ENCODE measurements around the gene GAS2L2. TPM values are rescaled to one million over a fixed set of nuclear protein-coding genes. Genes with fewer than 3 reads are reported as not detected.

GAS2L2 gene
- total and polyA plus RNA-seq, 7 experiments from 2014 or later, result 0.16 to 0.49 (median 0.24) TPM; not detected in 3

- intact Hi-C loops (cut with micrococcal nuclease), result no loop called here
- no peak overlapping the region for H3K27ac ChIP-seq (ENCODE audit: low read depth, low read length)
- no peak overlapping the region for H3K4me3 ChIP-seq (ENCODE audit: low read length)
- ChIA-PET POLR2A (interaction anchor here (2.7 kb wide), 1 partner anchor 33 kb away, joined by 6 read pairs; the partner anchor contains the start of gene TAF15), CTCF (interaction anchor here (1.2 kb wide), 1 partner anchor 11 kb away, joined by 6 read pairs; no protein-coding TSS in a partner anchor)
- no peaks in the 10 kb centered on the region for H3K27me3 ChIP-seq (ENCODE audit: control insufficient read depth in 2 of 2, insufficient read depth in 2 of 2, low read length in 2 of 2)
- H3K27me3 Mint-ChIP-seq, result peaks cover 0 to 31% (median 0%) of the 10 kb centered on the region in 5 donors
- H3K4me3 Mint-ChIP-seq, result no peak overlapping the region
- H3K4me1 ChIP-seq (ENCODE audit: control insufficient read depth in 2 of 2, insufficient read depth in 2 of 2, low read length in 2 of 2), result no peaks in the 10 kb centered on the region
- DNase-seq, result no peak
- H3K9me3 Mint-ChIP-seq, result no peaks in the 10 kb centered on the region
- peaks cover 0 to 5% (median 3%) of the 10 kb centered on the region in 7 donors for H3K4me1 Mint-ChIP-seq
- ATAC-seq, result no peak
- no peak overlapping the region for H3K27ac Mint-ChIP-seq
- no peaks in the 10 kb centered on the region for H3K36me3 ChIP-seq (ENCODE audit: control insufficient read depth in 2 of 3, insufficient read depth in 3 of 3, low read length in 3 of 3)
- H3K9me3 ChIP-seq (ENCODE audit: control insufficient read depth in 2 of 3, low read length in 3 of 3), result no peaks in the 10 kb centered on the region
- peaks cover 0 to 7% (median 0%) of the 10 kb centered on the region in 5 donors for H3K36me3 Mint-ChIP-seq
Measured at GRCh38 chr17:35775583-35775982, 22.5 kb upstream of the GAS2L2 start.

DNA sequence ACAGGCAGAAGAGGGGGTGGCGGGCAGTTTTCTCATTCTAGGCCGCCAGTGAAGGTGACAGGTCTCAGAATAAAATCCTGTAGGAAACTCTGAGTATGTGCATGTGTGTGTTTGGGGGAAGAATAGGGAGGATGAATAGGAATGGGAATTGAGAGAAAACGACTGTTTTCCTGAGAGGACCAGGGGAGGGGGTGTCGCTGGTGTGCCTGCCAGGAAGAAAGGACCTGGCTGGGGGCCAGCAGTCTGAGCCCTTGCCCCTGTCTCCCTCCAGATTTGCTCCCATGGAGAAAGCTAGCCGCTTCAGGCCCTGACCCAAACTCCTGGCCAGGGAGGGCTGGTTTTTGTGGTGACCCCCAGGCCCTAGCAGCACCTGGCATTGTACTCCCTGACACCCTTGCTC lies 22.0 kb upstream of the GAS2L2 start:
- ChIA-PET CTCF (interaction anchor here (1.2 kb wide), 1 partner anchor 11 kb away, joined by 6 read pairs; no protein-coding TSS in a partner anchor), POLR2A (interaction anchor here (2.7 kb wide), 1 partner anchor 34 kb away, joined by 6 read pairs; the partner anchor contains the start of gene TAF15)
- DNase-seq (no peak), ATAC-seq (no peak)
- Mint-ChIP-seq H3K4me3 (no peak overlapping the region), H3K27me3 (peaks cover 0 to 31% (median 0%) of the 10 kb centered on the region in 5 donors), H3K36me3 (peaks cover 0 to 7% (median 0%) of the 10 kb centered on the region in 5 donors), H3K27ac (no peak overlapping the region), H3K4me1 (peaks cover 0 to 5% (median 3%) of the 10 kb centered on the region in 7 donors), H3K9me3 (no peaks in the 10 kb centered on the region)
- no peaks in the 10 kb centered on the region for H3K36me3 ChIP-seq (ENCODE audit: control insufficient read depth in 2 of 3, insufficient read depth in 3 of 3, low read length in 3 of 3)
- intact Hi-C loops (cut with micrococcal nuclease), result no loop called here
- H3K4me3 ChIP-seq (ENCODE audit: low read length), result no peak overlapping the region
- H3K4me1 ChIP-seq (ENCODE audit: control insufficient read depth in 2 of 2, insufficient read depth in 2 of 2, low read length in 2 of 2), result no peaks in the 10 kb centered on the region
- no peaks in the 10 kb centered on the region for H3K9me3 ChIP-seq (ENCODE audit: control insufficient read depth in 2 of 3, low read length in 3 of 3)
- no peaks in the 10 kb centered on the region for H3K27me3 ChIP-seq (ENCODE audit: control insufficient read depth in 2 of 2, insufficient read depth in 2 of 2, low read length in 2 of 2)
- no peak overlapping the region for H3K27ac ChIP-seq (ENCODE audit: low read depth, low read length)

DNA sequence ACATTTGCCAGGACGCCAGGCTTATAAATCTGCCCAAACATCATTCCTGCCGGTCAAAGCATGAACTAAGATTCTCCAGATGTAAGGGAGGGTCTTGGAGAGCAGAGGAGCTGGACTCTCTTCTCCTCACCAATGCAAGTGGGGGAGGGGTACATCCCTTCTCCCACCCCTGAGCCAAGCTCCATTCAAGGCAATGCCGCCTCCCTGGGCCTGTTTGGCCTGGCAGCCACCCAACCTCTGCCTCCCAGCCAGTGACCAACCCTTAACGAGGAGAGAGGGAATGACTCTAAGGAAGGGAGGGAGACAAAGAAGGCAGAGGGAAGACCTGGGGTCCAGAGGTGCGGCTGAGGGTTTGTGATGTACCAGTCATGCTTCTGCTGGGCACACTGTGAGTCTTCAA lies 21.5 kb upstream of the GAS2L2 start:
- Histone ChIP-seq H3K36me3 (ENCODE audit: control insufficient read depth in 2 of 3, insufficient read depth in 3 of 3, low read length in 3 of 3) (no peaks in the 10 kb centered on the region), H3K27me3 (ENCODE audit: control insufficient read depth in 2 of 2, insufficient read depth in 2 of 2, low read length in 2 of 2) (no peaks in the 10 kb centered on the region), H3K9me3 (ENCODE audit: control insufficient read depth in 2 of 3, low read length in 3 of 3) (no peaks in the 10 kb centered on the region), H3K4me3 (ENCODE audit: low read length) (no peak overlapping the region), H3K4me1 (ENCODE audit: control insufficient read depth in 2 of 2, insufficient read depth in 2 of 2, low read length in 2 of 2) (no peaks in the 10 kb centered on the region), H3K27ac (ENCODE audit: low read depth, low read length) (no peak overlapping the region)
- Mint-ChIP-seq H3K4me1 (peaks cover 0 to 5% (median 3%) of the 10 kb centered on the region in 7 donors), H3K27ac (peak overlapping the region in 1 of 9 donors; percentile 67), H3K27me3 (peaks cover 0 to 30% (median 0%) of the 10 kb centered on the region in 5 donors), H3K9me3 (no peaks in the 10 kb centered on the region), H3K36me3 (peaks cover 0 to 7% (median 0%) of the 10 kb centered on the region in 5 donors), H3K4me3 (no peak overlapping the region)
- POLR2A ChIA-PET, result interaction anchor here (2.7 kb wide), 1 partner anchor 34 kb away, joined by 6 read pairs; the partner anchor contains the start of gene TAF15
- intact Hi-C loops (cut with micrococcal nuclease), result no loop called here
- ATAC-seq, result no peak
- DNase-seq, result no peak
- CTCF ChIA-PET, result no interaction called here

DNA sequence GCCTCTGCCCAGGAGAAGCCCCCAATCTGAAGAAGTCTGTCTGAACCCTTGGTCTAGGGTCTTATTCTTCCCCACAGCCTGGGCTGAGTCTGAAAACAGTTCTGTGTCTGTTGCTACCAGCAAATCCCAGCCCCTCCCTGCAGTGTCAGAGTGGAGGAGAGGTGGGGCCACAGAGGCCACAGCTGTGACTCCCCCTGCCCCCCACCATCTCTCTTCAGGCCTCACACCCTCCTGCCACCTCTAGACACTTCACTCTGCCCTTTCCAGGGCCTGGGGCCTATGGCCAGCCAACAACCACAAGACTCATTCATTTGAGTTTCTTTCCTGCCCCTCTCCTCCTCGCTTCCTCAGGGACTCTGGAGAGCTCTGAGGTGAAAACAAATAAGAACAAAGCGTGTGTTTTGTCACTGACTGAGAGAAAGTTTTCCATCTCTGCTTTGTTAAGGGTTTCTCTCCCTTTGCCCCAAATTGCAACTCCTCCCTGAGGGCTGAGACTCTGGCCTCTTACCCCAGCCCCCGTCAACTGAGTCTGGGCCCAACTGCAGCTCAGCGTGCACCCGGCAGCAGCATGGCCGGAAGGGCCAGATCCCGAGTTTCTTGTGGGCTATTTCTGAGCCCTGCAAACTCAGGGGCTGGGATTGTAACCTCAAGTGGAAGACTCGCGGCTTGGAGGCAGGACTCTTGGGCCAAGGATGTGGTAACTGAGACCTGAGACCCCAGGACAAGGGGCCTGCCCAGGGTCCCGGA lies 20.8 kb upstream of the GAS2L2 start:
- ChIA-PET CTCF (no interaction called here), POLR2A (no interaction called here)
- Histone ChIP-seq H3K4me1 (ENCODE audit: control insufficient read depth in 2 of 2, insufficient read depth in 2 of 2, low read length in 2 of 2) (no peaks in the 10 kb centered on the region), H3K36me3 (ENCODE audit: control insufficient read depth in 2 of 3, insufficient read depth in 3 of 3, low read length in 3 of 3) (no peaks in the 10 kb centered on the region), H3K4me3 (ENCODE audit: low read length) (no peak overlapping the region), H3K27me3 (ENCODE audit: control insufficient read depth in 2 of 2, insufficient read depth in 2 of 2, low read length in 2 of 2) (no peaks in the 10 kb centered on the region), H3K9me3 (ENCODE audit: control insufficient read depth in 2 of 3, low read length in 3 of 3) (no peaks in the 10 kb centered on the region), H3K27ac (ENCODE audit: low read depth, low read length) (no peak overlapping the region)
- Mint-ChIP-seq H3K4me3 (no peak overlapping the region), H3K36me3 (peaks cover 0 to 7% (median 0%) of the 10 kb centered on the region in 5 donors), H3K27me3 (peaks cover 0 to 27% (median 0%) of the 10 kb centered on the region in 5 donors), H3K9me3 (no peaks in the 10 kb centered on the region), H3K4me1 (peaks cover 0 to 5% (median 3%) of the 10 kb centered on the region in 7 donors), H3K27ac (peak overlapping the region in 5 of 9 donors; percentile 1 to 82 (median 39))
- intact Hi-C loops (cut with micrococcal nuclease), result no loop called here
- ATAC-seq, result no peak
- DNase-seq, result no peak

DNA sequence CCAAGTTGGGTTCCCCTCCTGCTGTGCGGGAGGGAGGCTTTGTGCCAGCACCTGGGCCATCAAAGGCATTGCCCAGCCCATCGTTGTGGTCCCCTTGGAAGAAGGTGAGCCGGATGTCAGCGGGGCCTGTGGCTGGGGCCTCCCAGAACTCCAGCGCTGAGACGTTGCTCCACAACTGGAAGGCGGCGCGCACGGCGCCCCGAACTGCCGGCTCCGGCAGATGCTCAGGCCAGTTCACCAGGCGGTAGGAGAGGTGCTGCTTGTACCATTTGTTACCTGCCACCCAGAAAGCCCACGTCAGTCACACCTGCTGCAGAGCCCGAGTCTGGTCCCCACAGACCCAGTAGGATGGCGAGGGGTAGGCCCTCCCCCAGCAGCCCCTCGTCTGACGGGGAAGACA lies 20.1 kb upstream of the GAS2L2 start:
- no peaks in the 10 kb centered on the region for H3K9me3 Mint-ChIP-seq
- H3K4me1 ChIP-seq (ENCODE audit: control insufficient read depth in 2 of 2, insufficient read depth in 2 of 2, low read length in 2 of 2), result no peaks in the 10 kb centered on the region
- DNase-seq (no peak), ATAC-seq (no peak)
- H3K4me3 ChIP-seq (ENCODE audit: low read length), result no peak overlapping the region
- H3K36me3 ChIP-seq (ENCODE audit: control insufficient read depth in 2 of 3, insufficient read depth in 3 of 3, low read length in 3 of 3), result no peaks in the 10 kb centered on the region
- ChIA-PET POLR2A (no interaction called here), CTCF (no interaction called here)
- H3K9me3 ChIP-seq (ENCODE audit: control insufficient read depth in 2 of 3, low read length in 3 of 3), result no peaks in the 10 kb centered on the region
- peaks cover 0 to 24% (median 0%) of the 10 kb centered on the region in 5 donors for H3K27me3 Mint-ChIP-seq
- no peak overlapping the region for H3K4me3 Mint-ChIP-seq
- intact Hi-C loops (cut with micrococcal nuclease), result no loop called here
- peaks cover 0 to 7% (median 0%) of the 10 kb centered on the region in 5 donors for H3K36me3 Mint-ChIP-seq
- H3K27ac ChIP-seq (ENCODE audit: low read depth, low read length), result no peak overlapping the region
- no peak overlapping the region for H3K27ac Mint-ChIP-seq
- peaks cover 0 to 5% (median 3%) of the 10 kb centered on the region in 7 donors for H3K4me1 Mint-ChIP-seq
- no peaks in the 10 kb centered on the region for H3K27me3 ChIP-seq (ENCODE audit: control insufficient read depth in 2 of 2, insufficient read depth in 2 of 2, low read length in 2 of 2)

GRCh38 chr17:35769895-35770486 lies 17.0 kb upstream of the GAS2L2 start:
- no peak overlapping the region for H3K4me3 ChIP-seq (ENCODE audit: low read length)
- intact Hi-C loops (cut with micrococcal nuclease), result no loop called here
- ChIA-PET POLR2A (interaction anchor here (0.9 kb wide), 1 partner anchor 30 kb away, joined by 3 read pairs; no protein-coding TSS in a partner anchor), CTCF (interaction anchor here (0.7 to 13.0 kb wide), 2 partner anchors 38 to 81 kb away, joined by 3 to 222 read pairs; partner anchors contain the start of gene TAF15)
- DNase-seq, result no peak
- no peaks in the 10 kb centered on the region for H3K36me3 ChIP-seq (ENCODE audit: control insufficient read depth in 2 of 3, insufficient read depth in 3 of 3, low read length in 3 of 3)
- H3K9me3 Mint-ChIP-seq, result no peaks in the 10 kb centered on the region
- peak overlapping the region in 1 of 9 donors; percentile 41 for H3K27ac Mint-ChIP-seq
- no peaks in the 10 kb centered on the region for H3K36me3 Mint-ChIP-seq
- no peak overlapping the region for H3K4me3 Mint-ChIP-seq
- H3K9me3 ChIP-seq (ENCODE audit: control insufficient read depth in 2 of 3, low read length in 3 of 3), result no peaks in the 10 kb centered on the region
- peaks cover 0 to 28% (median 0%) of the 10 kb centered on the region in 5 donors for H3K27me3 Mint-ChIP-seq
- H3K4me1 Mint-ChIP-seq, result peaks cover 0 to 8% (median 4%) of the 10 kb centered on the region in 7 donors
- no peak overlapping the region for H3K27ac ChIP-seq (ENCODE audit: low read depth, low read length)
- no peaks in the 10 kb centered on the region for H3K27me3 ChIP-seq (ENCODE audit: control insufficient read depth in 2 of 2, insufficient read depth in 2 of 2, low read length in 2 of 2)
- H3K4me1 ChIP-seq (ENCODE audit: control insufficient read depth in 2 of 2, insufficient read depth in 2 of 2, low read length in 2 of 2), result peaks cover 0 to 3% of the 10 kb centered on the region in 2 donors
- ATAC-seq, result no peak

All from naive thymus-derived CD4-positive, alpha-beta T cell (primary cell).